AG04450 (cell line): Measurements from ENCODE around the gene H6PD. TPM values are rescaled to one million over a fixed set of nuclear protein-coding genes. Genes with fewer than 3 reads are reported as not detected.

Experiments
- CTCF ChIA-PET: fragments of 300-600, 350-600 bp; formaldehyde crosslinking; extraction: SDS; loops from one replicate; lab custom pipeline; 2022; ENCODE audit warnings: antibody characterized with exemption, inconsistent platforms; lab: Charles Lee
- POLR2A ChIA-PET: fragments of 350-600 bp; formaldehyde crosslinking; extraction: SDS; loops from one replicate; lab custom pipeline; 2021; ENCODE audit warnings: antibody characterized with exemption, inconsistent platforms; lab: Yijun Ruan, JAX
- DNase-seq: peaks from one replicate; pipeline ENCODE4 v3.0.0-alpha.2; 2011; ENCODE audit warnings: low read depth, low spot score
- H3K27ac ChIP-seq: one replicate; pipeline ENCODE4 v1.5.1; 2012; ENCODE audit warnings: low read depth, low read length, control low read depth
- H3K27me3 ChIP-seq: one replicate; pipeline ENCODE4 v1.6.0; 2012; ENCODE audit warnings: low read length; ENCODE audit not compliant: control insufficient read depth, insufficient read depth
- H3K4me3 ChIP-seq: 2 replicates; pipeline ENCODE4 v1.5.1; 2011; ENCODE audit warnings: mild to moderate bottlenecking, low read depth, low read length, control low read depth
- H3K9me3 ChIP-seq: 2 replicates; pipeline ENCODE4 v1.5.1; 2012; ENCODE audit warnings: low read length; ENCODE audit not compliant: control insufficient read depth, insufficient read depth
- CTCF ChIP-seq: IDR thresholded peaks from 2 replicates; pipeline ENCODE4 v1.5.1; 2011; ENCODE audit warnings: low read depth, low read length, control low read depth, inconsistent platforms
- polyA plus RNA-seq: library from polyadenylated mRNA; depleted of rRNA; stranded (reverse); fragments of >200 nt; gene quantifications from 2 replicates; pipeline ENCODE4 v1.2.3, GENCODE V29; 2011

Gene H6PD
- polyA plus RNA-seq, 1 experiment, result 18.3 TPM

- TF ChIP-seq CTCF, result no peak
Observed at GRCh38 chr1:9305216-9305615, 70.6 kb downstream of the H6PD start.

DNA sequence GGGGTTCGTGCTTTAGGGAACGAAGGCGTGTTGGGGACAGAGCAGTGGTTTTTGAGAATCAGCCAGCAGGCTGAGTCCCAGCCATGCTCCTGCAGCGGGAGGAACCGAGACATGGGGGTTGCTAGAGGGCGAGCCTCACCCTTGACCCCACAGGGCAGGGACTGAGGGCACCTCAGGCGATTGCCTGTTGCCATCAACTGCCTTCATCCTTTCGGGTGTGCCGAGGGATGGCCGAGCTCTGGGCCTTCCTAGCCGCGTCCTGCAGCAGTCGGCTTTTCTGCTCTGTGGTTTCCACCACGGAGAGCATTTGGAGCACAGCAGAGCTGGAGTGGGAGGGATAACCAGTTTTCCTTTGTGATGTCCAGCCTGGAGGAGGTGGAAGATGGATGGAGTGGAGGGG is 71.4 kb downstream of the H6PD start:
- POLR2A ChIA-PET, result interaction anchor here (0.5 to 0.6 kb wide), 2 partner anchors 92 to 118 kb away, joined by 3 read pairs; no protein-coding TSS in a partner anchor

More at GRCh38 chr1:9305216-9305615, 70.6 kb downstream of the H6PD start:
- no peaks in the 10 kb centered on the region; the same call in 1 of the 2 replicates for H3K9me3 ChIP-seq
- no peak for DNase-seq
- no peak overlapping the region for H3K4me3 ChIP-seq
- no peaks in the 10 kb centered on the region for H3K27me3 ChIP-seq
- ChIA-PET CTCF (no interaction called here), POLR2A (no interaction called here)
- H3K27ac ChIP-seq, result no peak overlapping the region

GRCh38 chr1:9307303-9307702 is 72.7 kb downstream of the H6PD start:
- Histone ChIP-seq H3K27ac (no peak overlapping the region), H3K27me3 (no peaks in the 10 kb centered on the region), H3K4me3 (no peak overlapping the region), H3K9me3 (no peaks in the 10 kb centered on the region; the same call in 1 of the 2 replicates)
- TF ChIP-seq CTCF, result no peak
- DNase-seq, result no peak
- ChIA-PET POLR2A (no interaction called here), CTCF (no interaction called here)

More for the DNA sequence above, 71.4 kb downstream of the H6PD start:
- Histone ChIP-seq H3K4me3 (no peak overlapping the region), H3K9me3 (no peaks in the 10 kb centered on the region; the same call in 1 of the 2 replicates), H3K27me3 (no peaks in the 10 kb centered on the region), H3K27ac (no peak overlapping the region)
- DNase-seq, result no peak
- CTCF ChIA-PET, result no interaction called here
- no peak for TF ChIP-seq CTCF

- ChIA-PET CTCF (no interaction called here), POLR2A (no interaction called here)
- Histone ChIP-seq H3K27ac (no peak overlapping the region), H3K4me3 (no peak overlapping the region), H3K27me3 (no peaks in the 10 kb centered on the region), H3K9me3 (no peaks in the 10 kb centered on the region; the same call in 1 of the 2 replicates)
- DNase-seq, result no peak
- TF ChIP-seq CTCF, result no peak
Observed at GRCh38 chr1:9308236-9308785, 73.7 kb downstream of the H6PD start.

GRCh38 chr1:9309080-9309479 is 74.5 kb downstream of the H6PD start:
- no peak for DNase-seq
- no peak overlapping the region for H3K4me3 ChIP-seq
- no peak overlapping the region for H3K27ac ChIP-seq
- H3K27me3 ChIP-seq, result no peaks in the 10 kb centered on the region
- no peak for TF ChIP-seq CTCF
- POLR2A ChIA-PET, result no interaction called here
- no peaks in the 10 kb centered on the region; the same call in 1 of the 2 replicates for H3K9me3 ChIP-seq
- CTCF ChIA-PET, result interaction anchor here (1.0 kb wide), 1 partner anchor 146 kb away, joined by 4 read pairs; no protein-coding TSS in a partner anchor
